ENCODE measurements around the gene RFESD.
"Not testable (repeated sequence)": the region's sequence is repeated elsewhere in the genome, so short reads cannot be mapped to it uniquely, and the experiment has no call there.

The RFESD gene

GRCh38 chr5:95667678-95668077 lies 21.1 kb downstream of the RFESD start:
- DNase-seq = no peak

GRCh38 chr5:95668216-95668615 lies 21.6 kb downstream of the RFESD start:
- no peak for DNase-seq

GRCh38 chr5:95668728-95669127 lies 22.2 kb downstream of the RFESD start:
- no peak for DNase-seq

GRCh38 chr5:95669540-95669939 lies 23.0 kb downstream of the RFESD start:
- DNase-seq = no peak

- no peak for DNase-seq
These were observed 23.4 kb downstream of the RFESD start for GRCh38 chr5:95669985-95670384.

- no peak for DNase-seq
These were observed 24.0 kb downstream of the RFESD start for GRCh38 chr5:95670568-95670967.

GRCh38 chr5:95671826-95672225 lies 25.2 kb downstream of the RFESD start:
- no peak for DNase-seq

GRCh38 chr5:95672641-95673040 lies 26.1 kb downstream of the RFESD start:
- DNase-seq = no peak

- DNase-seq = no peak
These were observed 26.5 kb downstream of the RFESD start for GRCh38 chr5:95673081-95673480.

- DNase-seq = no peak
These were observed 36.3 kb downstream of the RFESD start, which contains the start of gene SPATA9 for GRCh38 chr5:95682891-95683290. Gene SPATA9 (minus strand): TSS chr5:95682991. CDS start chr5:95682854, 137 bp downstream.

GRCh38 chr5:95684361-95684760 lies 37.8 kb downstream of the RFESD start:
- DNase-seq = no peak

- no peak for DNase-seq
These were observed 40.1 kb downstream of the RFESD start for GRCh38 chr5:95686651-95687050.

GRCh38 chr5:95689680-95690079 lies 43.1 kb downstream of the RFESD start:
- DNase-seq = no peak

- DNase-seq = no peak
These were observed 43.8 kb downstream of the RFESD start for GRCh38 chr5:95690333-95690732.

- no peak for DNase-seq
These were observed 51.5 kb downstream of the RFESD start for GRCh38 chr5:95697781-95698681.

- DNase-seq = no peak
These were observed 52.8 kb downstream of the RFESD start for GRCh38 chr5:95699337-95699736.

GRCh38 chr5:95701074-95701473 lies 54.5 kb downstream of the RFESD start:
- no peak for DNase-seq

- DNase-seq = no peak
These were observed 57.6 kb downstream of the RFESD start for GRCh38 chr5:95704150-95704549.

- not testable (repeated sequence) for DNase-seq
These were observed 59.6 kb downstream of the RFESD start for GRCh38 chr5:95706196-95706595.

GRCh38 chr5:95707055-95707454 lies 60.5 kb downstream of the RFESD start:
- DNase-seq = no peak
